ENCODE data around the gene PSMB2.

DNA sequence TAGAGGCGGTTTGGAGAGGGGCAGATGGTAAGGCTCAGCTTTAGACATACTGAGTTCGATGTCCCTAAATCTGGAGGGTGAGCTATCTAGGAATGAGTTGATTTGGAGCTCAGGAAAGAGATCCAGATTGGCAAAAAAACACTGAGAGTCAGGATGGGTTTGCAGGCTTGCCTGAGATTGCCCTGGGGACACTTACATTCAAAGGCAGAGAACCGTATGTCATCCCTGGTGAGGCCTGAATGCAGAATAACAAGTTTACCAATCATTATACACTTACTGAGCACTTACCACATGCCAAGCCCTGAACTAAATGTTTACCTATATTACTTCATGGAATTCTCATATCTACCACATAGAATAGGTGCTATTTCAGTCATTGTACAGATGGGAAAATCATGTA is 40.7 kb downstream of the PSMB2 start:
- TF ChIP-seq POLR2A (IDR thresholded peaks at IDR 0.05) (no peak), POLR2AphosphoS5 (IDR thresholded peaks at IDR 0.05) (no peak), EP300 (IDR thresholded peaks at IDR 0.05; ENCODE audit: low read depth) (no peak)
- TF ChIP-seq, protein P1, sequence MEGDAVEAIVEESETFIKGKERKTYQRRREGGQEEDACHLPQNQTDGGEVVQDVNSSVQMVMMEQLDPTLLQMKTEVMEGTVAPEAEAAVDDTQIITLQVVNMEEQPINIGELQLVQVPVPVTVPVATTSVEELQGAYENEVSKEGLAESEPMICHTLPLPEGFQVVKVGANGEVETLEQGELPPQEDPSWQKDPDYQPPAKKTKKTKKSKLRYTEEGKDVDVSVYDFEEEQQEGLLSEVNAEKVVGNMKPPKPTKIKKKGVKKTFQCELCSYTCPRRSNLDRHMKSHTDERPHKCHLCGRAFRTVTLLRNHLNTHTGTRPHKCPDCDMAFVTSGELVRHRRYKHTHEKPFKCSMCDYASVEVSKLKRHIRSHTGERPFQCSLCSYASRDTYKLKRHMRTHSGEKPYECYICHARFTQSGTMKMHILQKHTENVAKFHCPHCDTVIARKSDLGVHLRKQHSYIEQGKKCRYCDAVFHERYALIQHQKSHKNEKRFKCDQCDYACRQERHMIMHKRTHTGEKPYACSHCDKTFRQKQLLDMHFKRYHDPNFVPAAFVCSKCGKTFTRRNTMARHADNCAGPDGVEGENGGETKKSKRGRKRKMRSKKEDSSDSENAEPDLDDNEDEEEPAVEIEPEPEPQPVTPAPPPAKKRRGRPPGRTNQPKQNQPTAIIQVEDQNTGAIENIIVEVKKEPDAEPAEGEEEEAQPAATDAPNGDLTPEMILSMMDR (IDR thresholded peaks at IDR 0.05) = no peak
